H9 (cell line): ENCODE data around the gene ZSWIM5. TPM values are rescaled to one million over a fixed set of nuclear protein-coding genes. Genes with fewer than 3 reads are reported as not detected.

Source experiments
- DNase-seq: peaks from one replicate; pipeline ENCODE4 v3.0.0-alpha.2; 2017
- H2AFZ ChIP-seq: one replicate; pipeline ENCODE4 v1.6.1; 2013; ENCODE audit warnings: mild to moderate bottlenecking, low read length, control low read depth, moderate library complexity
- H2AK5ac ChIP-seq: 2 replicates; pipeline ENCODE4 v1.6.1; 2013; ENCODE audit warnings: low read length, control low read depth, mixed read lengths; ENCODE audit not compliant: insufficient read length
- H2BK120ac ChIP-seq: one replicate; pipeline ENCODE4 v1.6.1; 2013; ENCODE audit warnings: low read depth, mild to moderate bottlenecking, low read length, control low read depth, inconsistent platforms; ENCODE audit not compliant: poor library complexity, severe bottlenecking
- H2BK12ac ChIP-seq: 2 replicates; pipeline ENCODE4 v1.6.1; 2013; ENCODE audit warnings: low read length, control low read depth, mixed read lengths, low read depth; ENCODE audit not compliant: insufficient read length
- H2BK15ac ChIP-seq: 2 replicates; pipeline ENCODE4 v1.6.1; 2013; ENCODE audit warnings: low read depth, low read length, control low read depth
- H2BK20ac ChIP-seq: one replicate; pipeline ENCODE4 v1.6.1; 2013; ENCODE audit warnings: low read depth, mild to moderate bottlenecking, low read length, control low read depth, inconsistent platforms; ENCODE audit not compliant: poor library complexity, severe bottlenecking
- H2BK5ac ChIP-seq: 2 replicates; pipeline ENCODE4 v1.6.1; 2013; ENCODE audit warnings: low read length, control low read depth, mixed read lengths; ENCODE audit not compliant: insufficient read length
- H3K14ac ChIP-seq: 2 replicates; pipeline ENCODE4 v1.6.1; 2013; ENCODE audit warnings: low read length, control low read depth; ENCODE audit not compliant: insufficient read depth
- H3K18ac ChIP-seq: 2 replicates; pipeline ENCODE4 v1.6.1; 2013; ENCODE audit warnings: low read depth, mild to moderate bottlenecking, mixed read lengths, low read length, control low read depth; ENCODE audit not compliant: insufficient read length
- H3K23ac ChIP-seq: 2 replicates; pipeline ENCODE4 v1.6.1; 2013; ENCODE audit warnings: low read length, control low read depth, mixed read lengths, low read depth; ENCODE audit not compliant: insufficient read length
- H3K23me2 ChIP-seq: 2 replicates; pipeline ENCODE4 v1.6.1; 2013; ENCODE audit warnings: low read depth, mild to moderate bottlenecking, mixed read lengths, low read length, control low read depth; ENCODE audit not compliant: insufficient read length, poor library complexity, severe bottlenecking
- H3K27ac ChIP-seq: 2 replicates; pipeline ENCODE4 v1.5.1; 2013; ENCODE audit warnings: low read length, control low read depth, mixed read lengths, low read depth; ENCODE audit not compliant: insufficient read length
- H3K27me3 ChIP-seq: 2 replicates; pipeline ENCODE4 v1.6.1; 2013; ENCODE audit warnings: low read length, control low read depth, inconsistent platforms; ENCODE audit not compliant: insufficient read depth
- H3K4ac ChIP-seq: 2 replicates; pipeline ENCODE4 v1.6.1; 2013; ENCODE audit warnings: low read depth, mild to moderate bottlenecking, control low read depth, inconsistent platforms, low read length, moderate library complexity
- H3K4me1 ChIP-seq: 2 replicates; pipeline ENCODE4 v1.6.1; 2013; ENCODE audit warnings: low read length, control low read depth, inconsistent platforms; ENCODE audit not compliant: insufficient read depth
- H3K4me2 ChIP-seq: 2 replicates; pipeline ENCODE4 v1.6.1; 2013; ENCODE audit warnings: low read length, control low read depth, mixed read lengths; ENCODE audit not compliant: insufficient read length, insufficient read depth
- H3K56ac ChIP-seq: 2 replicates; pipeline ENCODE4 v1.6.1; 2013; ENCODE audit warnings: low read depth, mild to moderate bottlenecking, mixed read lengths, low read length, control low read depth; ENCODE audit not compliant: insufficient read length
- H3K79me1 ChIP-seq: 2 replicates; pipeline ENCODE4 v1.6.1; 2013; ENCODE audit warnings: low read depth, mild to moderate bottlenecking, moderate library complexity, low read length, control low read depth, inconsistent platforms; ENCODE audit not compliant: insufficient read depth, poor library complexity, severe bottlenecking
- H3K79me2 ChIP-seq: 2 replicates; pipeline ENCODE4 v1.6.1; 2013; ENCODE audit warnings: low read length, control low read depth, inconsistent platforms; ENCODE audit not compliant: insufficient read depth
- H3K9ac ChIP-seq: 2 replicates; pipeline ENCODE4 v1.6.1; 2013; ENCODE audit warnings: low read length, control low read depth, mixed read lengths; ENCODE audit not compliant: insufficient read length; ENCODE audit errors: extremely low read depth
- H3K9me3 ChIP-seq: one replicate; pipeline ENCODE4 v1.6.1; 2013; ENCODE audit warnings: low read depth, low read length, inconsistent platforms; ENCODE audit not compliant: control insufficient read depth
- H3T11ph ChIP-seq: one replicate; pipeline ENCODE4 v1.6.1; 2013; ENCODE audit warnings: mild to moderate bottlenecking, low read length, control low read depth, inconsistent platforms
- H4K20me1 ChIP-seq: one replicate; pipeline ENCODE4 v1.6.1; 2013; ENCODE audit not compliant: control insufficient read depth, insufficient read length, insufficient read depth
- H4K5ac ChIP-seq: 2 replicates; pipeline ENCODE4 v1.6.1; 2013; ENCODE audit warnings: low read depth, mild to moderate bottlenecking, mixed read lengths, low read length, control low read depth; ENCODE audit not compliant: insufficient read length
- H4K8ac ChIP-seq: replicated peaks from 2 replicates; pipeline ENCODE4 v1.6.1; 2013; ENCODE audit warnings: low read length, control low read depth, mixed read lengths, low read depth; ENCODE audit not compliant: insufficient read length
- H4K91ac ChIP-seq: 2 replicates; pipeline ENCODE4 v1.6.1; 2013; ENCODE audit warnings: low read depth, mild to moderate bottlenecking, moderate library complexity, mixed read lengths, low read length, control low read depth; ENCODE audit not compliant: insufficient read length
- H3K27ac Mint-ChIP-seq, 3 experiments: 2 replicates in 2 of 3; 3 replicates in 1 of 3; pipeline ENCODE4 v1.8.0; 2020 to 2021; ENCODE audit warnings: mixed read lengths in 3 of 3, mild to moderate bottlenecking in 1 of 3, moderate library complexity in 1 of 3
- H3K27me3 Mint-ChIP-seq: 2 replicates; pipeline ENCODE4 v1.8.0; 2021; ENCODE audit warnings: low read depth, mild to moderate bottlenecking, moderate library complexity, mixed read lengths
- H3K36me3 Mint-ChIP-seq, 3 experiments: 2 replicates in 2 of 3; 3 replicates in 1 of 3; pipeline ENCODE4 v1.8.0; 2020 to 2021; ENCODE audit warnings: low read depth in 3 of 3, mixed read lengths in 3 of 3; ENCODE audit not compliant: insufficient read depth in 1 of 3
- H3K4me1 Mint-ChIP-seq, 2 experiments: 2 replicates each; pipeline ENCODE4 v1.8.0; 2020; ENCODE audit warnings: mixed read lengths in 2 of 2
- H3K4me3 Mint-ChIP-seq, 2 experiments: 2 replicates in 1 of 2; 3 replicates in 1 of 2; pipeline ENCODE4 v1.8.0; 2020 to 2021; ENCODE audit warnings: mild to moderate bottlenecking in 2 of 2, mixed read lengths in 2 of 2, moderate library complexity in 1 of 2
- H3K9me3 Mint-ChIP-seq, 2 experiments: 2 replicates in 1 of 2; 3 replicates in 1 of 2; pipeline ENCODE4 v1.8.0; 2020; ENCODE audit warnings: mild to moderate bottlenecking in 2 of 2, mixed read lengths in 2 of 2, moderate library complexity in 1 of 2
- WGBS: extraction: QIAGEN DNeasy Blood & Tissue Kit; methylation state at CpG from one replicate; pipeline ENCODE4 v1.1.7; 2013; ENCODE audit warnings: missing lambda C conversion rate, low lambda C conversion rate, mixed read lengths; ENCODE audit not compliant: insufficient read length; ENCODE audit errors: extremely low coverage; 5-methylcytosine and 5-hydroxymethylcytosine counted together
- total RNA-seq: library from RNA; stranded (reverse); gene quantifications from 2 replicates; pipeline ENCODE4 v1.2.1, GENCODE V29; 2021
- TF ChIP-seq, protein P1 (sequence below): fragments of 200-600 bp; sonication (generic); conservative IDR thresholded peaks from 3 replicates; pipeline ENCODE4 v1.8.0; 2021; ENCODE audit warnings: antibody characterized with exemption, mild to moderate bottlenecking

Gene ZSWIM5
- total RNA-seq, 1 experiment from 2014 or later, result 3.5 TPM

DNA sequence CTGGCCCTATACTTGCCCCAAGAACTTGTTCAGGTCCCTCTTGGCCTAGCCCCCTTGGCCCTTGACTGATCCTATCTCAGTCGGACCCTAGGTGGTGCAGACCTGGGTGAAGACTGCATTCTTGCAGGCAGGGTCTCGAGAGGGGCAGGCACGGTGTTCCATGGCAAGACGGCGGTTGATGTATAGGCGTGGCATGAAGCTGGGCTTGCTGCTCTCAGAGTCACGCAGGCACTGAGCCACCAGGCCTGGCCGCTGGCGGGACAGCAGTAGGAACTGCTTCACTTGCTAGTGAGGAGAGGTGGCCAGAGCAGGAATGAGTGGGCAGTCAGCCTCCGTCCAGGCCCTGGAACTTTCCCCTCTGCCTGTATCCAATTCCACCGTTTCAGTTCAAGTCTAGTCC, 199.1 kb downstream of the ZSWIM5 start:
- peaks cover 7 to 71% (median 45%) of the 10 kb centered on the region in 3 experiments for H3K36me3 Mint-ChIP-seq
- no peaks in the 10 kb centered on the region for H3K9me3 Mint-ChIP-seq
- no peaks in the 10 kb centered on the region for H3K79me1 ChIP-seq
- no peak overlapping the region for H4K91ac ChIP-seq
- H3K23me2 ChIP-seq, result peaks cover 11% of the 10 kb centered on the region
- no peak overlapping the region for H3K14ac ChIP-seq
- no peak overlapping the region for H3T11ph ChIP-seq
- no peaks in the 10 kb centered on the region; the same call in 1 of the 2 replicates for H3K27me3 Mint-ChIP-seq
- no peak for DNase-seq
- H3K4ac ChIP-seq, result no peak overlapping the region
- no peak overlapping the region for H3K27ac ChIP-seq
- H3K9me3 ChIP-seq, result no peaks in the 10 kb centered on the region
- no peak overlapping the region for H3K4me2 ChIP-seq
- H2AFZ ChIP-seq, result no peak overlapping the region
- no peak overlapping the region for H3K27ac Mint-ChIP-seq
- H3K79me2 ChIP-seq, result no peaks in the 10 kb centered on the region
- no peak overlapping the region for H2BK120ac ChIP-seq
- no peak overlapping the region for H3K4me3 Mint-ChIP-seq
- no peak overlapping the region for H4K5ac ChIP-seq
- no peaks in the 10 kb centered on the region for H3K27me3 ChIP-seq
- TF ChIP-seq, protein P1, sequence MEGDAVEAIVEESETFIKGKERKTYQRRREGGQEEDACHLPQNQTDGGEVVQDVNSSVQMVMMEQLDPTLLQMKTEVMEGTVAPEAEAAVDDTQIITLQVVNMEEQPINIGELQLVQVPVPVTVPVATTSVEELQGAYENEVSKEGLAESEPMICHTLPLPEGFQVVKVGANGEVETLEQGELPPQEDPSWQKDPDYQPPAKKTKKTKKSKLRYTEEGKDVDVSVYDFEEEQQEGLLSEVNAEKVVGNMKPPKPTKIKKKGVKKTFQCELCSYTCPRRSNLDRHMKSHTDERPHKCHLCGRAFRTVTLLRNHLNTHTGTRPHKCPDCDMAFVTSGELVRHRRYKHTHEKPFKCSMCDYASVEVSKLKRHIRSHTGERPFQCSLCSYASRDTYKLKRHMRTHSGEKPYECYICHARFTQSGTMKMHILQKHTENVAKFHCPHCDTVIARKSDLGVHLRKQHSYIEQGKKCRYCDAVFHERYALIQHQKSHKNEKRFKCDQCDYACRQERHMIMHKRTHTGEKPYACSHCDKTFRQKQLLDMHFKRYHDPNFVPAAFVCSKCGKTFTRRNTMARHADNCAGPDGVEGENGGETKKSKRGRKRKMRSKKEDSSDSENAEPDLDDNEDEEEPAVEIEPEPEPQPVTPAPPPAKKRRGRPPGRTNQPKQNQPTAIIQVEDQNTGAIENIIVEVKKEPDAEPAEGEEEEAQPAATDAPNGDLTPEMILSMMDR, result no peak
- H3K18ac ChIP-seq, result no peak overlapping the region
- H4K20me1 ChIP-seq, result no peaks in the 10 kb centered on the region
- H3K56ac ChIP-seq, result no peak overlapping the region
- no peak overlapping the region for H3K9ac ChIP-seq
- no peak overlapping the region for H3K23ac ChIP-seq
- no peak overlapping the region for H2BK20ac ChIP-seq
- peaks cover 4% of the 10 kb centered on the region for H3K4me1 ChIP-seq
- no peak overlapping the region for H2AK5ac ChIP-seq
- peaks cover 14% of the 10 kb centered on the region in 2 experiments for H3K4me1 Mint-ChIP-seq
- H2BK15ac ChIP-seq, result no peak overlapping the region
- no peak overlapping the region for H2BK5ac ChIP-seq
- H2BK12ac ChIP-seq, result no peak overlapping the region
- WGBS, result no CpG with 5 or more reads among the region's 11 CpGs
- no peak overlapping the region for H4K8ac ChIP-seq
